Adrenal gland (tissue), 12 donors: Measurements from ENCODE around the gene CREB5. TPM values are rescaled to one million over a fixed set of nuclear protein-coding genes. Genes with fewer than 3 reads are reported as not detected.

Experiments used
- DNase-seq, 7 donors: peaks; one replicate each; pipeline ENCODE4 v3.0.0-alpha.2; 2019 to 2020
- H3K27ac ChIP-seq, 5 donors: fragments of 200-600 bp; sonication (generic) in 4 of 5; 1 replicate in 3 of 5; 2 replicates in 2 of 5; pipeline versions ENCODE4 v1.5.1 to v1.8.0; 2016 to 2020; ENCODE audit warnings: mild to moderate bottlenecking in 1 of 5
- H3K27me3 ChIP-seq: fragments of 200-600 bp; 2 replicates; pipeline ENCODE4 v1.8.0; 2021
- H3K36me3 ChIP-seq, 2 donors: fragments of 200-600 bp; replicated peaks in 1 of 2; 1 replicate in 1 of 2; 2 replicates in 1 of 2; pipeline versions ENCODE4 v1.5.1 to v1.8.0; 2018 to 2022
- H3K4me1 ChIP-seq, 2 donors: fragments of 200-600 bp; replicated peaks in 1 of 2; 1 replicate in 1 of 2; 2 replicates in 1 of 2; pipeline versions ENCODE4 v1.5.1 to v1.8.0; 2018 to 2021
- H3K4me3 ChIP-seq, 4 donors: fragments of 200-600 bp; sonication (generic) in 3 of 4; one replicate each; pipeline ENCODE4 v1.5.1; 2016 to 2018
- H3K9me3 ChIP-seq, 3 donors: fragments of 200-600 bp; sonication (generic) in 1 of 3; replicated peaks in 1 of 3; 1 replicate in 2 of 3; 2 replicates in 1 of 3; pipeline versions ENCODE4 v1.5.1 to v1.8.0; 2016 to 2021
- POLR2A ChIP-seq, 2 donors: fragments of 450-650 bp; IDR thresholded peaks; one replicate each; pipeline ENCODE4 v1.6.1; 2017; ENCODE audit warnings: antibody characterized with exemption in 2 of 2, mild to moderate bottlenecking in 2 of 2, moderate library complexity in 1 of 2
- WGBS, 4 donors: extraction: QIAGEN DNeasy Blood & Tissue Kit in 2 of 4; methylation state at CpG; one replicate each; pipeline versions ENCODE4 v1.1.5 to v1.1.7; 2013 to 2017; 5-methylcytosine and 5-hydroxymethylcytosine counted together
- intact Hi-C, 2 donors: fragments of 100-400 bp; cut with DNase I; formaldehyde crosslinking; loops; one replicate each; pipeline versions ENCODE4 v1.14.1 to v1.15.0; 2022 to 2023
- polyA plus RNA-seq, 3 donors: library from polyadenylated mRNA; stranded (reverse); fragments of 200-250 nt in 2 of 3; fragments of 350-450 nt in 1 of 3; fragmentation: Illumina TruSeq in 1 of 3; extraction: RNeasy Lipid Tissue Mini Kit (QIAGEN cat#74804) in 1 of 3; gene quantifications; one replicate each; pipeline ENCODE4 v1.2.3, GENCODE V29; 2013 to 2014
- total RNA-seq, 9 donors: library from RNA; depleted of rRNA in 4 of 9; stranded (reverse); fragments of >200 nt in 4 of 9; fragments of 120-200 nt in 1 of 9; fragmentation: NEBNext Ultra II Directional in 1 of 9; extraction: Animal tissue kit (Norgen Biotek cat#: 25700) in 1 of 9; gene quantifications; one replicate each; pipeline versions ENCODE4 v1.1.0 to v1.2.4, GENCODE V29; 2013 to 2023
- TF ChIP-seq, protein P1 (sequence below), 6 experiments: fragments of 450-650 bp in 4 of 6; fragments of 200-600 bp in 2 of 6; sonication (generic) in 1 of 6; IDR thresholded peaks; 1 replicate in 5 of 6; 2 replicates in 1 of 6; pipeline versions ENCODE4 v1.5.1 to v1.8.0; 2016 to 2021; ENCODE audit warnings: antibody characterized with exemption in 6 of 6, mild to moderate bottlenecking in 2 of 6, moderate library complexity in 1 of 6
- donor health status: healthy with polysubstance abuse.
- donor health status: Bipolar disorder and iron deficiency.
- donor health status: DM: yes; HTN: yes; CAD: no.
- donor health status: DM: no; HTN: no; CAD: no.
- donor health status: DM: no; HTN: no; CAD: no.
- donor health status: DM: yes; HTN: yes; CAD: no.

Gene CREB5
- total and polyA plus RNA-seq, 12 donors, result 0.69 to 5.4 (median 1.3) TPM

- Histone ChIP-seq H3K36me3 (no peaks in the 10 kb centered on the region), H3K9me3 (no peaks in the 10 kb centered on the region), H3K27ac (no peak overlapping the region), H3K4me3 (no peak overlapping the region), H3K4me1 (no peaks in the 10 kb centered on the region), H3K27me3 (no peaks in the 10 kb centered on the region)
- WGBS, 4 donors, result 52 to 87% (median 64%) methylated on average over 1 to 2 of the region's 2 CpGs
- intact Hi-C loops, result no loop called here
- TF ChIP-seq, protein P1, sequence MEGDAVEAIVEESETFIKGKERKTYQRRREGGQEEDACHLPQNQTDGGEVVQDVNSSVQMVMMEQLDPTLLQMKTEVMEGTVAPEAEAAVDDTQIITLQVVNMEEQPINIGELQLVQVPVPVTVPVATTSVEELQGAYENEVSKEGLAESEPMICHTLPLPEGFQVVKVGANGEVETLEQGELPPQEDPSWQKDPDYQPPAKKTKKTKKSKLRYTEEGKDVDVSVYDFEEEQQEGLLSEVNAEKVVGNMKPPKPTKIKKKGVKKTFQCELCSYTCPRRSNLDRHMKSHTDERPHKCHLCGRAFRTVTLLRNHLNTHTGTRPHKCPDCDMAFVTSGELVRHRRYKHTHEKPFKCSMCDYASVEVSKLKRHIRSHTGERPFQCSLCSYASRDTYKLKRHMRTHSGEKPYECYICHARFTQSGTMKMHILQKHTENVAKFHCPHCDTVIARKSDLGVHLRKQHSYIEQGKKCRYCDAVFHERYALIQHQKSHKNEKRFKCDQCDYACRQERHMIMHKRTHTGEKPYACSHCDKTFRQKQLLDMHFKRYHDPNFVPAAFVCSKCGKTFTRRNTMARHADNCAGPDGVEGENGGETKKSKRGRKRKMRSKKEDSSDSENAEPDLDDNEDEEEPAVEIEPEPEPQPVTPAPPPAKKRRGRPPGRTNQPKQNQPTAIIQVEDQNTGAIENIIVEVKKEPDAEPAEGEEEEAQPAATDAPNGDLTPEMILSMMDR (IDR thresholded peaks at IDR 0.05), result no peak
- no peak for TF ChIP-seq POLR2A (IDR thresholded peaks at IDR 0.05)
- no peak for DNase-seq
Observed at GRCh38 chr7:28528899-28529298, 116.6 kb downstream of the CREB5 start.

DNA sequence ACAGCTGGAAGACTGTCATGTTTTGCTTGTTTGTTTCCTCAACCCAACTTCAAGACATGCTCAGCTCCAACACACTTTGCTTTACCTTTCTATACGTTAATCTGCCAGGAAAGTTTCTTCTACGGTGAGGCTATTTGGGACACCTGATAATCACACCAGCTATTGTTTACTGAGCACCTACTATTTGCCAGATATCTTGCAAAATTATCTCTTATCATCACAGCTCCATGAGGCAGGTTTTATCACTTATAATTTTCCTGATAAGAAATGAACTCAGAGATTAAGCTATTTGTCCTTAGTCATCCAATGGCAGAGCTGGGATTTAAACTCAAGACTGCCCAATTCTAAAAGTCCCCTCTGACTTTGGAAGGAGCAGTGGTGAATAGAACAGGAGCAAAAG is 117.4 kb downstream of the CREB5 start:
- intact Hi-C loops, result no loop called here
- H3K4me1 ChIP-seq, result no peaks in the 10 kb centered on the region
- no peaks in the 10 kb centered on the region for H3K27me3 ChIP-seq
- WGBS, 4 donors, result 73 to 87% (median 80%) methylated on average over 2 of the region's 2 CpGs
- H3K36me3 ChIP-seq, result no peaks in the 10 kb centered on the region
- no peak overlapping the region for H3K4me3 ChIP-seq
- no peak for DNase-seq
- no peak for TF ChIP-seq POLR2A (IDR thresholded peaks at IDR 0.05)
- TF ChIP-seq, protein P1 (IDR thresholded peaks at IDR 0.05), result no peak
- no peak overlapping the region for H3K27ac ChIP-seq
- H3K9me3 ChIP-seq, result no peaks in the 10 kb centered on the region

GRCh38 chr7:28530175-28530802 is 118.0 kb downstream of the CREB5 start:
- Histone ChIP-seq H3K4me1 (no peaks in the 10 kb centered on the region), H3K4me3 (no peak overlapping the region), H3K27me3 (no peaks in the 10 kb centered on the region), H3K9me3 (no peaks in the 10 kb centered on the region), H3K27ac (no peak overlapping the region), H3K36me3 (no peaks in the 10 kb centered on the region)
- WGBS, 4 donors, result 56 to 68% (median 63%) methylated on average over 11 to 12 of the region's 12 CpGs
- intact Hi-C loops, result no loop called here
- DNase-seq, result no peak
- TF ChIP-seq, protein P1 (IDR thresholded peaks at IDR 0.05), result no peak
- TF ChIP-seq POLR2A (IDR thresholded peaks at IDR 0.05), result no peak

GRCh38 chr7:28530803-28531175 is 118.5 kb downstream of the CREB5 start:
- H3K4me1 ChIP-seq, result no peaks in the 10 kb centered on the region
- no peak for TF ChIP-seq POLR2A (IDR thresholded peaks at IDR 0.05)
- TF ChIP-seq, protein P1 (IDR thresholded peaks at IDR 0.05), result no peak
- H3K9me3 ChIP-seq, result no peaks in the 10 kb centered on the region
- 35 to 46% (median 37%) methylated on average over 4 of the region's 4 CpGs for WGBS, 4 donors
- H3K27me3 ChIP-seq, result no peaks in the 10 kb centered on the region
- no peak for DNase-seq
- no peak overlapping the region for H3K4me3 ChIP-seq
- no peaks in the 10 kb centered on the region for H3K36me3 ChIP-seq
- intact Hi-C loops, result no loop called here
- no peak overlapping the region for H3K27ac ChIP-seq
